IMR-90 (cell line): ENCODE data around the gene GLMN. TPM values are rescaled to one million over a fixed set of nuclear protein-coding genes. Genes with fewer than 3 reads are reported as not detected.

Experiments used
- ATAC-seq: fragments of 200-7000 bp; cut with Tn5 transposase; 2 replicates; pipeline ENCODE4 v1.9.1; 2020; ENCODE audit warnings: low read depth, mild to moderate bottlenecking, moderate library complexity
- BruUV-seq: library from RNA; stranded (reverse); fragments of 400-500 nt; replicated peaks from 2 replicates; lab custom pipeline; 2021; lab: Mats Ljungman, UMichigan
- CTCF ChIA-PET: fragments of 300-600 bp; formaldehyde crosslinking; extraction: SDS; loops from one replicate; lab custom pipeline; 2021; ENCODE audit warnings: antibody characterized with exemption; lab: Yijun Ruan, JAX
- POLR2A ChIA-PET: fragments of 300-600 bp; sonication (Branson Sonifier 250); formaldehyde crosslinking; loops from one replicate; lab custom pipeline; 2022; ENCODE audit warnings: antibody characterized with exemption; ENCODE audit not compliant: unreplicated experiment; lab: Charles Lee
- DNase-seq: peaks from one replicate; pipeline ENCODE4 v3.0.0; 2013
- H2AFZ ChIP-seq: replicated peaks from 2 replicates; pipeline ENCODE3; 2013; ENCODE audit warnings: low read length, mild to moderate bottlenecking; ENCODE audit not compliant: poor library complexity
- H2AK5ac ChIP-seq: 2 replicates; pipeline ENCODE4 v1.6.1; 2013; ENCODE audit warnings: low read depth, low read length, inconsistent platforms
- H2AK9ac ChIP-seq: replicated peaks from 2 replicates; pipeline ENCODE3; 2013; ENCODE audit warnings: mild to moderate bottlenecking, low read depth, low read length, moderate library complexity; ENCODE audit not compliant: poor library complexity
- H2BK120ac ChIP-seq: 2 replicates; pipeline ENCODE4 v1.6.1; 2013; ENCODE audit warnings: low read depth, low read length, inconsistent platforms
- H2BK15ac ChIP-seq: 3 replicates; pipeline ENCODE4 v1.6.1; 2013; ENCODE audit warnings: low read depth, low read length, inconsistent platforms
- H2BK20ac ChIP-seq: 2 replicates; pipeline ENCODE4 v1.6.1; 2013; ENCODE audit warnings: low read depth, mild to moderate bottlenecking, inconsistent platforms, low read length, moderate library complexity
- H2BK5ac ChIP-seq: 2 replicates; pipeline ENCODE4 v1.6.1; 2013; ENCODE audit warnings: mild to moderate bottlenecking, low read depth, low read length, inconsistent platforms; ENCODE audit not compliant: poor library complexity, severe bottlenecking
- H3K14ac ChIP-seq: replicated peaks from 2 replicates; pipeline ENCODE4 v1.6.1; 2013; ENCODE audit warnings: low read depth, low read length, inconsistent platforms
- H3K18ac ChIP-seq: 2 replicates; pipeline ENCODE4 v1.6.1; 2013; ENCODE audit warnings: low read depth, low read length, control low read depth
- H3K23ac ChIP-seq: 2 replicates; pipeline ENCODE4 v1.6.1; 2013; ENCODE audit warnings: low read depth, low read length, inconsistent platforms
- H3K27ac ChIP-seq: 2 replicates; pipeline ENCODE4 v1.5.1; 2013; ENCODE audit warnings: mild to moderate bottlenecking, control low read depth, low read length; ENCODE audit not compliant: insufficient read depth
- H3K27me3 ChIP-seq: 2 replicates; pipeline ENCODE4 v1.6.1; 2013; ENCODE audit warnings: low read length; ENCODE audit not compliant: control insufficient read depth, insufficient read depth
- H3K36me3 ChIP-seq: 2 replicates; pipeline ENCODE4 v1.6.1; 2013; ENCODE audit warnings: low read length, mixed read lengths; ENCODE audit not compliant: control insufficient read depth, insufficient read depth
- H3K4ac ChIP-seq: 2 replicates; pipeline ENCODE4 v1.6.1; 2013; ENCODE audit warnings: low read depth, low read length, inconsistent platforms
- H3K4me1 ChIP-seq: 2 replicates; pipeline ENCODE4 v1.6.1; 2013; ENCODE audit warnings: low read length, mixed read lengths; ENCODE audit not compliant: control insufficient read depth, insufficient read depth
- H3K4me2 ChIP-seq: 2 replicates; pipeline ENCODE4 v1.6.1; 2013; ENCODE audit warnings: low read depth, mild to moderate bottlenecking, control low read depth, low read length, moderate library complexity
- H3K4me3 ChIP-seq: 2 replicates; pipeline ENCODE4 v1.5.1; 2013; ENCODE audit warnings: low read depth, mild to moderate bottlenecking, control low read depth, low read length, moderate library complexity; ENCODE audit not compliant: insufficient read depth
- H3K56ac ChIP-seq: 2 replicates; pipeline ENCODE4 v1.6.1; 2013; ENCODE audit warnings: low read length, inconsistent platforms; ENCODE audit not compliant: insufficient read depth; ENCODE audit errors: extremely low read depth
- H3K79me1 ChIP-seq, 2 experiments: 2 replicates each; pipeline ENCODE4 v1.6.1; 2013; ENCODE audit warnings: low read length in 2 of 2, inconsistent platforms in 1 of 2, low read depth in 1 of 2
- H3K9ac ChIP-seq: 2 replicates; pipeline ENCODE4 v1.6.1; 2013; ENCODE audit warnings: low read depth, low read length, control low read depth
- H3K9me1 ChIP-seq: 2 replicates; pipeline ENCODE4 v1.6.1; 2013; ENCODE audit warnings: low read length, inconsistent platforms; ENCODE audit not compliant: insufficient read depth
- H3K9me3 ChIP-seq: 2 replicates; pipeline ENCODE4 v1.6.1; 2013; ENCODE audit warnings: low read length; ENCODE audit not compliant: control insufficient read depth, insufficient read depth
- H4K20me1 ChIP-seq: 2 replicates; pipeline ENCODE4 v1.6.1; 2013; ENCODE audit warnings: low read length, inconsistent platforms; ENCODE audit not compliant: insufficient read depth
- H4K5ac ChIP-seq: 2 replicates; pipeline ENCODE4 v1.6.1; 2013; ENCODE audit warnings: mild to moderate bottlenecking, low read depth, low read length, control low read depth
- H4K8ac ChIP-seq, 2 experiments: 2 replicates each; pipeline ENCODE4 v1.6.1; 2013; ENCODE audit warnings: low read depth in 2 of 2, low read length in 2 of 2, control low read depth in 1 of 2, inconsistent platforms in 1 of 2
- H4K91ac ChIP-seq: 2 replicates; pipeline ENCODE4 v1.6.1; 2013; ENCODE audit warnings: low read depth, low read length, inconsistent platforms; ENCODE audit not compliant: insufficient read depth
- RAD21 ChIP-seq: IDR thresholded peaks from 2 replicates; pipeline ENCODE4 v1.6.1; 2012; ENCODE audit warnings: low read length, improper control_type of control experiment
- RFX5 ChIP-seq: IDR thresholded peaks from 2 replicates; pipeline ENCODE4 v1.8.0; 2012; ENCODE audit warnings: low read depth, mild to moderate bottlenecking, low read length, moderate library complexity
- dilution Hi-C: fragments of 300-500 bp; cut with HindIII; formaldehyde crosslinking; loops from one replicate; pipeline ENCODE4 v1.14.3; 2018; ENCODE audit warnings: low sequenced_read_pairs; ENCODE audit not compliant: unreplicated experiment
- in situ Hi-C: fragments of 300-500 bp; cut with MboI; formaldehyde crosslinking; loops from 3 replicates; pipeline ENCODE4 v1.14.3; 2019; ENCODE audit warnings: low sequenced_read_pairs, inconsistent platforms, mixed read lengths
- intact Hi-C: fragments of 100-400 bp; cut with micrococcal nuclease; formaldehyde crosslinking; loops from 2 replicates; pipeline ENCODE4 v1.10.0; 2022
- polyA plus RNA-seq, 3 experiments: library from polyadenylated mRNA; depleted of rRNA; stranded (reverse); fragments of >200 nt; gene quantifications; 2 replicates each; pipeline ENCODE4 v1.2.3, GENCODE V29; 2012; ENCODE audit warnings: low replicate concordance in 1 of 3
- total RNA-seq: library from RNA; depleted of rRNA; stranded (reverse); fragments of >200 nt; gene quantifications from 2 replicates; pipeline ENCODE4 v1.2.3, GENCODE V29; 2012

The GLMN gene
- total and polyA plus RNA-seq, 2 of the 4 experiments (the other 2 are of a cell fraction), result 4.1 to 4.7 TPM

DNA sequence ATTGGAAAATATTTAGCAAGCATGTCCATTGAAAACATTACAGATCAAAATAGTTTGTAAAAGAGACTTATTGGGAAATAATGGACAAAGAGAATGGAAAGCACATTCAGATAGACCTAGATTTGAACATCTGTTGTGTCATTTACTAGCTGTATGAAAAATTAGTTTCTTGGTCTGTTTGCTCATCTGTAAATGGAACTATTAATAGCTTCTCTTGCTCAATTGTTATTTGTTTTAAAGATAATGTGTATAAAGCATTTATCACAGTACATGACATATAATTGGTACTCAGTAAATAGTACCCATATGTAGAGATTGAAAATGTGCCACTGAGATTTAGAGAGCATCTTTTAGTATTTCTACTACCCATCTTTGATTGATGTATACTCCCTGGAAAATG is 26.0 kb upstream of the GLMN start:
- peaks cover 5% of the 10 kb centered on the region for H3K9me3 ChIP-seq
- no peaks in the 10 kb centered on the region for H3K9me1 ChIP-seq
- no peak overlapping the region for H3K9ac ChIP-seq
- no peak overlapping the region for H4K91ac ChIP-seq
- H4K5ac ChIP-seq, result no peak overlapping the region
- H3K36me3 ChIP-seq, result peaks cover 22% of the 10 kb centered on the region
- H2BK5ac ChIP-seq, result no peak overlapping the region
- H2AFZ ChIP-seq, result no peak overlapping the region
- peaks cover 3 to 10% of the 10 kb centered on the region in 2 experiments; a peak in 1 of 4 replicates for H3K79me1 ChIP-seq
- H3K27me3 ChIP-seq, result no peaks in the 10 kb centered on the region
- POLR2A ChIA-PET, result no interaction called here
- H2AK5ac ChIP-seq, result no peak overlapping the region
- intact Hi-C loops, result no loop called here
- no peak overlapping the region for H2BK120ac ChIP-seq
- H4K8ac ChIP-seq, result no peak overlapping the region
- no peak overlapping the region for H3K18ac ChIP-seq
- H3K4me3 ChIP-seq, result no peak overlapping the region
- CTCF ChIA-PET, result no interaction called here
- H3K23ac ChIP-seq, result no peak overlapping the region
- H2AK9ac ChIP-seq, result no peak overlapping the region
- TF ChIP-seq RFX5 (no peak), RAD21 (no peak)
- no peak overlapping the region for H2BK15ac ChIP-seq
- dilution Hi-C loops, result no loop called here
- no peak overlapping the region for H3K27ac ChIP-seq
- H2BK20ac ChIP-seq, result no peak overlapping the region
- no peak overlapping the region for H3K56ac ChIP-seq
- H3K14ac ChIP-seq, result no peak overlapping the region
- no peak overlapping the region for H3K4me2 ChIP-seq
- H3K4me1 ChIP-seq, result no peaks in the 10 kb centered on the region
- no peak for ATAC-seq
- no peak overlapping the region for H3K4ac ChIP-seq
- in situ Hi-C loops, result no loop called here
- BruUV-seq, result no TSS peak
- no peaks in the 10 kb centered on the region; the same call in 1 of the 2 replicates for H4K20me1 ChIP-seq
- no peak for DNase-seq
